HG03139 (cell line): ENCODE measurements around the gene FOSL1.
"Not testable (repeated sequence)": the region's sequence is repeated elsewhere in the genome, so short reads cannot be mapped to it uniquely, and the experiment has no call there.

Experiments used
- ATAC-seq: cut with Tn5 transposase; IDR thresholded peaks from one replicate; pipeline ENCODE4 v1.9.1; 2021; ENCODE audit not compliant: unreplicated experiment

The FOSL1 gene

DNA sequence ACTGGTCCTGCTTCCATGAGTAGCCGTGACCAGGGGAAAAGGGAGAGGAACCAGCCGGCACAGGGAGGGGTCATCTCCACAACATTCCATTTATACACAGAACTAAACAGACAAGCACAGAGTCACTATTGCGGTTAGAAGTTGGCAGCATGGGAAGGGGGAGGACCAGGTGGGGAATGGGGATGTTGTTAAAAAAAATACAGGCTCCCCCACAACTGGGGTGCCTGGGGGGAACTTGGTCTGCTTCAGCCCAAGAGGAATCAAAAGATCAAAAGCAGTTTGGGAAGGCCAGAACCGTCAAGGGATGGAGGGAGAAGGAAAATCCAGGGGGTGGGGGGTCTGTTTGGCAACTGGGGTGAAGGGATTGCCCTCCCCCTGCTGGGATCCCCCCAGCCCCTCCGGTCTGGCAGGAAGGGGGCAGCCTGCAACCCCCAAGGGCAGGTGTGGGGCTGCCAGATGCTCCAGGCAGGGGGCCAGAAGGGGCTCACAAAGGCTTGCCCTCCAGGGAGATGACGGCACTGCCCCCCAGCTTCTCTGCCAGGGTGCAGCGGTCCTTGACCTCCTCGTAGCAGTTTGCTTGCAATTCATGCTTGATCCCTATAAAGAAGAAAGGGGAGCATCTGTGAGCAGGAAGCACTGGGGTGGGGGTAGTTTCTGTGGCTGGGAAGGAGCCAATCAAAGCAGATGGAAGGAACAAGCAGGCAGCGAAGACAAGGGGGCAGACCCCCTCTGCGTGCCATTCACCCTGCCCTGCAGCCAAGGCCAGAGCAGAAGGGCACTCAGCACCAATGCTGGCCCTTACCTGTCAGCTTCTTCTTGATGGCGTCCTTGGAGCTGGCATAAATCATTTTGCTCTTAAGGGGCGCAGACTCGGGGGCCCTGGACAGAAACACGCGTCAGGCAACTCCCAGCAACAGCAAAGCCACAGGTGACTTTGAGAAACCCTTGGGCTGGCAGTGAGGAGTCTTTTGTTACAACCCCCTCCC is 45.0 kb downstream of the FOSL1 start:
- ATAC-seq, result no peak

DNA sequence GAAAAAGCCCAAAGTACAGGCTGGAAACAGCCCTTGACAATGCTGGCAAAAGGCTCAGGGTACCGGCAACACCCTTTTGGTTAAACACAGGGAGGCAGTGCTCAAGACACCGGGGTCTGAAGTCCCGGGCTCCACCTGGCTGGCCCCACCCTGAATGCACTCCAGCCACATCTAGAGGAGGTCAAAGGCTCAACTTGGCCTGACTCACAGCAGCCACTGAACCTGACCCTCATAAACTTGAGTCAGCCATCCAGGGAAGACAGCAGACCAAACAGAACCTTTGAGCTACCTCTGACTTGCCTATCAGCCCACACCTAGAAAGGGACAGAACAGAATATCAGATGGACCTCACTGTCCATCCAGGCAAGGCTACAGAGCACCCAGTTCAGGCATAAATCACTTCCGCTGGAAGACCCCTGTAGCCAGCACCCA is 46.0 kb downstream of the FOSL1 start:
- ATAC-seq, result no peak

DNA sequence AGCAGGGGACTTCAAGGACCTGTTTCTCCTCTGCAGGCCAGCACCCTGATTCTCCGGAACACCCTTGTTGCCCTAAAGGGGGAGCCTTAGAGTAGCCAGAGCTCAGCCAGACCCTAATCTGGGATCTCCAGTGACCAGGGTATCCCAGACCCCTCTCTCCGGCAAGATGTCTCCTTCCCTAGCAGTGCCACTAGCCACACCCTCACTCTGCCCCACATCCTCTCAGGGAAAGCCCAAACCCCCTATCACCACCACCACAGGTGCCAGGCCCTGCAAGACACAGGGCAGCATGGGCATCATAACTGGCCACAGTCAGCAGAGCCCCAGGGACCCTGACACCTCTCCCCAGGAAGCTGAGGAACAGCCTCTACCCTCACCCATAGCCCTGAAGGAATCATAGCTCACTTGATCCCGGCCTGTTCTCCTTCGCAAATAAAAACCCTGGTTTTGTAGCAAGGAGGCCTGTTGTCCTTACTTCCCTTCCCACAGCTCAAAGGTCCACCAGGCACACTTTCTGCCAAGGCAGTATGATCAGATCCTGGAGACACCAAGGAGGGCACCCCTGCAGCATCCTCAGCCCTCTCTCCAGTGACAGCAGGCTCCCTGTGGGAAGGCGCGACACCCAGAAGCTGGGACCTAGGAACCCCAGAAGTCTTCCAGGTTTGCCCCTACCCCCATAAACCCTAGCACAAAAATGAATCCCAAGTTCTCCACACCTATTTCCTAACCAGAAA is 46.8 kb downstream of the FOSL1 start:
- ATAC-seq, result no peak

DNA sequence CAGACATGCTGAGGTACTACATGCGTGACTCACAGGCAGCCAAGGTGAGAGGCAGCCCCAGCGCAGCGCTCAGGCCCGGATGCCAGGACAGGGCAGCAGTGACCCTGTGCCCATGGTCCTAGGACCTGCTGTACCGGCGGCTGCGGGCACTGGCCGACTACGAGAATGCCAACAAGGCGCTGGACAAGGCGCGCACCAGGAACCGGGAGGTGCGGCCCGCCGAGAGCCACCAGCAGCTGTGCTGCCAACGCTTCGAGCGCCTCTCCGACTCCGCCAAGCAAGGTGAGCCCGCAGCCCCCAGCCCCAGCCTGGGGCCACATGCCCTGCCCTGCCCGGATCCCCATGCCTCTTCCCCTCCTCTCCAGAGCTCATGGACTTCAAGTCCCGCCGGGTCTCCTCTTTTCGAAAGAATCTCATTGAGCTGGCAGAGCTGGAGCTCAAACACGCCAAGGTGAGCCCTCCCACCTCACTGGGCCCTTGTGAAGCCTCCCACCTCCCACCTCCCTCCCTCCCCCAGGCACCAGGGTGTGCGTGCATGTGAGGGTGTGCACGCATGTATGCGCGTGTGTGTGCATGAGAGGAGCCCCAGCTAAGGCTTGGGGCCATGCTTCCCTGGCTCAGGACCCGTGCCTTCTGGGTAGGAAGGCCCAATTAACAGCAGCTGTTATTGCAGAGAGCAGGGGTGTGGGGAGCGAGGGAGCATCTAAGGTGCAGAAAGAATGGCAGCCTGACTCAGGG is 47.5 kb downstream of the FOSL1 start:
- no peak for ATAC-seq

DNA sequence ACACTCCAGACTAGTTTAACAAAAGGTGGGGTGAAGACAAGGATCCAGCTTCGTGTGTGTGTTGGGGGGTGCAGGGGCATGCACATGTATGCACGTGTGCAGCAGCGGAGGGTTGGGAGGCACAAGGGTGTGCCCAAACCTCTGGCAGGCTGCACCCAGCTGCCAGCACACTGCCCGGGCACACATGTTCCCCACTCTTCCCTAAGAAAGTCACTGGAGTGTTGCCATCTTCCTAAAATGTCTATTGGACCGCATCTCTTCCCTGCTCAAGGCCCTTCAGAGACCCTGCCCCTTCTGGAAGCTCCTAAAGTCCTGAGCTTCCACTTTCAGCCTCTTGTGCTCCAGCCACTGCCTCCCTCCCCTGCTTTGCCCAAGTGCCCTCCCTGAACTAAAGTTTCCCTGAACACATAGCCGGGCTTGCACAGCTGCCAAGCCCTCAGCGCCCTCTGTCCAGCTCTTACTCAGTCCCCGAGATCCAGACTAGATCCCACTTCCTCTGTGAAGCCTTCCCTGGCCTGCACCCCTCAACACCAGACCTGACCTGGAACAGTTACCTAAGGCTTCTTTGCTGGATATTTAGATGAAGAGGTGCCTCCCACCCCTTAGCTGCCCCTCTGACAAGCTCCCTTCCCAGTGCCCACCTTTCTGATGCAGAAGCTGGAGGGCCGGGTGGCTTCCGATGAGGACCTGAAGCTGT is 48.2 kb downstream of the FOSL1 start:
- ATAC-seq, result no peak

DNA sequence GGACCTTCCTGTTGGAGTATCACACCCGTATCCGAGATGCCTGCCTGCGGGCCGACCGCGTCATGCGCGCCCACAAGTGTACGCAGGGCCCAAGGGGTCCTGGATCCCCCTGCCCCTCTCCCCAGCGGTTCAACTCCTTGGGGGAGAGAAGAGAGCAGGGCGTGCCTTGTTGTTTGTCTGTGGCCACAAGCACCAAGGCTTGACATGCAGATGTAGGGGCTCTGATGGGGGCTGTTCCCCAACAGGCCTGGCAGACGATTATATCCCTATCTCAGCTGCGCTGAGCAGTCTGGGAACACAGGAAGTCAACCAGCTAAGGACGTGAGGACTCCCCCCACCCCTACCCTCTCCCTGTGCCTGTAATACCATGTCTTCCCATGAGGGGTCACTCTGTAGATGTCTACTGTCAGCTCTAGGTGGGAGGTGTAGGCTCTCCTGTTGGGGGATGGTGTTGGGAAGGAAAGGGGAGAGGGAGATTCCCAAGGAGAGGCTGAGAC is 49.1 kb downstream of the FOSL1 start:
- no peak for ATAC-seq

DNA sequence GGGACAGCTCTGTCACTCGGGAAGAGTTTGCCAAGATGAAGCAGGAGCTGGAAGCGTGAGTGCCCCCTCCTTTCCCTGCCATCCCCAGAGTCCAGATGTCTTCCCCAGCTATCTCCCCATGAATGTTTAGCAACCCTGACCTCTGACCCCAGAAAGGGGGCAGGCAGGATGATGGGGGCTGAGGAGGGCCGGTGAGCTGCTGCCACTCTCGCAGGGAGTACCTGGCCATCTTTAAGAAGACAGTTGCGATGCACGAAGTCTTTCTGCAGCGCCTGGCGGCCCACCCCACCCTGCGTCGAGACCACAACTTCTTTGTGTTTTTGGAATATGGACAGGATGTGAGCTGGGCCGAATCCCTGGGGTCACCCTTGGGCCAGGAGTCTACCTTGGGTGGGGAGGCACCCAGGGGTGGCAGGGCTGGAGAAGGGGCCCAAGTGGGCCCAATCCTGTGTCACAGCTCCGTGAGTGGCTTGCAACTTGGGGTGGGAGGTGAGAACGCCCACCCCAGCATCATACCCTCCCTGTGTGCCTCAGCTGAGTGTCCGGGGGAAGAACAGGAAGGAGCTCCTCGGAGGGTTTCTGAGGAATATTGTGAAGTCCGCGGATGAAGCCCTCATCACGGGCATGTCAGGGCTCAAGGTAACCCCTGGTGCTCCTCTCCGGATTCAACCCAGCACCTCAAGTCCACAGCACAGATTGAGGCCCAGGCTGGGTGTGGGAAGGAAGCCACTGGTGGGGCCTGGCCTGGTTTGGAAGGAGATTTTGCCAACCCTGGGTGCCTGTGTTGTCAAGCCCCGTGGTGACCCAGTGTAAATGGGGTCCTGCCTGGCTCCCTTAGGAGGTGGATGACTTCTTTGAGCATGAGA is 49.7 kb downstream of the FOSL1 start:
- ATAC-seq, result no peak

DNA sequence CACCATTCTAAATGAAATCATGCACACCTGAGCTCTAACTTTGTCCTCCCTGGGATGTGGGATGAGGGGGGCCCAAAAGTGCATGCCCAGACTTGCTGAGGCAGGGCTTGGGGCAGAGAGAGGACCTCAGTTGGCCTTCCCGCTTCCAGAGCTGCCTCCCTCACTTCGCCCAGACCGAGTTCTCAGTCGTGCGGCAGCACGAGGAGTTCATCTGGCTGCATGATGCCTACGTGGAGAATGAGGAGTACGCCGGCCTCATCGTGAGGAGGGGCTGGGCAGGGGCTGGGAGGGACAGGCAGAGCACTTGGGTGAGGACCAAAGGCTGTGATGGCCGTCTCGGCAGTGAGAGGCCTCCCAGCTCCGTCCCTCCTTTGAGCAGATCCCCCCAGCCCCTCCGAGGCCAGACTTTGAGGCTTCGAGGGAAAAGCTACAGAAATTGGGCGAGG is 50.4 kb downstream of the FOSL1 start:
- no peak for ATAC-seq

DNA sequence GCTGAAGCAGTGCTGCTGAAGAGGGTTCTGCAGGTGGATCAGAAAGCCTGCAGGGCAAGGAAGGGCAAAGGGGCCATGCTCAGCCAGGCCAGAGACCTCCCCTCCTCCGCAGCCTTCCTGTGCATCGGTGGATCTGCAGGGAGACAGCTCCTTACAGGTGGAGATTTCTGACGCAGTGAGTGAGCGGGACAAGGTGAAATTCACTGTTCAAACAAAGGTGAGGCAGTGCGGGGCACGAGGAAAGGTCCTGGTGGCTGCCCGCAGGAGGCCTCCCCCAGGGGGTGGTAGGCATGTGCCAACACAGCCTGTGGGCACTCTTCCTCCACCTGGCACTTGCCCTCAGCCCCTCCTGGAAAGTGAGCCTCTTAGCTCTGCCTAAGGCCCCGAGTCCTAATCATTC is 50.8 kb downstream of the FOSL1 start:
- ATAC-seq, result no peak

DNA sequence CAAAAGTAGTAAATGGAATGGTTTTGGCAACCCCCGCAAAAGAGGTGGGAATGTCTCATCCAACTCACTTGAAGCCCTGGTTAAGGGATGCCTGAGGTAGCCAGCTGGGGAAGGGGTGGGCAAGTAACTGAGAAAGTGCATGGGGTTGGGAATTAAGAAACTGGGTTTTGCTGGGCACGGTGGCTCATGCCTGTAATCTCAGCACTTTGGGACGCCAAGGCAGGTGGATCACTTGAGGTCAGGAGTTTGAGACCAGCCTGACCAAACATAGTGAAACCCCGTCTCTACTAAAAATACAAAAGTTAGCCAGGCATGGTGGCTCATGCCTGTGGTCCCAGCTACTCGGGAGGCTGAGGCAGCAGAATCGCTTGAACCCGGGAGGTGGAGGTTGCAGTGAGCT is 51.5 kb downstream of the FOSL1 start:
- not testable (repeated sequence) for ATAC-seq

DNA sequence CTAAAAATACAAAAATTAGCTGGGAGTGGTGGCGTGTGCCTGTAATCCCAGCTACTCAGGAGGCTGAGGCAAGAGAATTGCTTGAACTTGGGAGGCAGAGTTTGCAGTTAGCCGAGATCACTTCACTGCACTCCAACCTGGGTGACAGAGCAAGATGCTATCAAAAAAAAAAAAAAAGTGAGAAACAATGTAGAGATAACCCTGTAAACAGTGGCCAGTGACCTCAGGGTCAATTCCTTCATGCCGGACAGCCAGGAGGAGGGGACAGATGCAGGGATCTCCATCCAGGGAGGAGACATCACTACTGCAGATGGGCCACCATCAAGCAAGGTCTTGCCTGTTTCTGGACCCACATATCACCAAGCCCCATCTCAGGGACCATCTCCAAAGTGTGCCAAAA is 52.4 kb downstream of the FOSL1 start:
- no peak for ATAC-seq

DNA sequence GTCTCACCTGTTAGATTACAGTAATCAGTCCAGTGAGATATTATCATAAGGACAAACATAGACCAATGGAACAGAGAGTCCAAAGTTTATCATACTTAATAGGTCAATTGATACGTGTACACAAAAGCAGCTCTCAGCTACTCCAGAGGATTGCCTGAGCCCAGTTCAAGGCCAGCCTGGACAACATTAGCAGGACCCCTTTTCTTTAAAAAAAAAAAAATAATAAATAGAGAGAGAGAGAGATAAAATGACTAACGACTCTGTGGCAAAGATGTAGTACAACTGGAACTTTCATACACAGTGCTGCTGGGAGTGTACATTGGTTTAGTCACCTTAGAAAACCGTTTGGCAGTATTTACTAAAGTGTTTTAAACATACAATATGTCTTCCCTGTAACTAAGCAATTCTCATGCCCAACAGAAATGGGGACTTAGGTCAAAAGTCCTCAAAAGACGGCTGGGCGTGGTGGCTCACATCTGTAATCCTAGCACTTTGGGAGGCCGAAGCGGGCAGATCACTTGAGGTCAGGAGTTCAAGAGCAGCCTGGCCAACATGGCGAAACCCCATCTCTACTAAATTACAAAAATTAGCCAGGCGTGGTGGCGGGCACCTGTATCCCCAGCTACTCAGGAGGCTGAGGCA is 55.8 kb downstream of the FOSL1 start:
- ATAC-seq, result no peak

DNA sequence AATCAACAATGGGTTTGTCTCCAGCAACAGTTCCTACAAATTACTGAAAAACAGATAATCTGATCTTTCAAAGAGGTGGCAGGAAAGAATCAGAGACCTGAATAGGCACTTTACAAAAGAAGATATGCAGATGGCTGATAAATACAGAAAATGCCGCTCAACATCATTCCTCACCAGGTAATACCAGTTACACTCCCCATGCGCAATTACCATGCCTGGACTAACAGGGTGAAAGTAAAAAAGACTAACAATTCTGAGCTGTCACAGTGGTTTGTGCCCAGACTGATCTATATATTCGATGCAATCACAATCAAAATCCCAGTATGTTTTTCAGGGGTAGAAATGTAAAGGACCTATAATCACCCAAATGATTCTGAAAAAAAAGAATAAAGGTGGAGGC is 56.4 kb downstream of the FOSL1 start:
- ATAC-seq, result no peak

DNA sequence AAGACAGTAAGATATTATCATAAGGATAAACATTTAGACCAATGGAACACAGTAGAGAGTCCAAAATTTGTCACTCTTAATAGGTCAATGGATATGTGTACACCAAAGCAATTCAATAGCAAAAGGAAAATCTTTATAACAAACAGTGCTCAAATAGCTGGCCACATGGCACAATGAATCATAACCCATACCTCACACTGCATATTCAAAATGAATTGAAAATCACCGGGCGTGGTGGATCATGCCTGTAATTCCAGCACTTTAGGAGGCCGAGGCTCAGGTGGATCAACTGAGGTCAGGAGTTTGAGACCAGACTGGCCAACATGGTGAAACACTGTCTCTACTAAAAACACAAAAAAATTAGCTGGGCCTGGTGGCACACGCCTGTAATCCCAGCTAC is 58.0 kb downstream of the FOSL1 start:
- no peak for ATAC-seq
